IMR-90 (cell line): ENCODE data around the gene POLD4. TPM values are rescaled to one million over a fixed set of nuclear protein-coding genes. Genes with fewer than 3 reads are reported as not detected.

ENCODE experiments used
- ATAC-seq: fragments of 200-7000 bp; cut with Tn5 transposase; 2 replicates; pipeline ENCODE4 v1.9.1; 2020; ENCODE audit warnings: low read depth, mild to moderate bottlenecking, moderate library complexity
- BruUV-seq: library from RNA; stranded (reverse); fragments of 400-500 nt; replicated peaks from 2 replicates; lab custom pipeline; 2021; lab: Mats Ljungman, UMichigan
- CTCF ChIA-PET: fragments of 300-600 bp; formaldehyde crosslinking; extraction: SDS; loops from one replicate; lab custom pipeline; 2021; ENCODE audit warnings: antibody characterized with exemption; lab: Yijun Ruan, JAX
- POLR2A ChIA-PET: fragments of 300-600 bp; sonication (Branson Sonifier 250); formaldehyde crosslinking; loops from one replicate; lab custom pipeline; 2022; ENCODE audit warnings: antibody characterized with exemption; ENCODE audit not compliant: unreplicated experiment; lab: Charles Lee
- DNase-seq: peaks from one replicate; pipeline ENCODE4 v3.0.0; 2013
- H2AFZ ChIP-seq: replicated peaks from 2 replicates; pipeline ENCODE3; 2013; ENCODE audit warnings: low read length, mild to moderate bottlenecking; ENCODE audit not compliant: poor library complexity
- H2AK5ac ChIP-seq: 2 replicates; pipeline ENCODE4 v1.6.1; 2013; ENCODE audit warnings: low read depth, low read length, inconsistent platforms
- H2AK9ac ChIP-seq: replicated peaks from 2 replicates; pipeline ENCODE3; 2013; ENCODE audit warnings: mild to moderate bottlenecking, low read depth, low read length, moderate library complexity; ENCODE audit not compliant: poor library complexity
- H2BK120ac ChIP-seq: 2 replicates; pipeline ENCODE4 v1.6.1; 2013; ENCODE audit warnings: low read depth, low read length, inconsistent platforms
- H2BK15ac ChIP-seq: 3 replicates; pipeline ENCODE4 v1.6.1; 2013; ENCODE audit warnings: low read depth, low read length, inconsistent platforms
- H2BK20ac ChIP-seq: 2 replicates; pipeline ENCODE4 v1.6.1; 2013; ENCODE audit warnings: low read depth, mild to moderate bottlenecking, inconsistent platforms, low read length, moderate library complexity
- H2BK5ac ChIP-seq: 2 replicates; pipeline ENCODE4 v1.6.1; 2013; ENCODE audit warnings: mild to moderate bottlenecking, low read depth, low read length, inconsistent platforms; ENCODE audit not compliant: poor library complexity, severe bottlenecking
- H3K14ac ChIP-seq: replicated peaks from 2 replicates; pipeline ENCODE4 v1.6.1; 2013; ENCODE audit warnings: low read depth, low read length, inconsistent platforms
- H3K18ac ChIP-seq: 2 replicates; pipeline ENCODE4 v1.6.1; 2013; ENCODE audit warnings: low read depth, low read length, control low read depth
- H3K23ac ChIP-seq: 2 replicates; pipeline ENCODE4 v1.6.1; 2013; ENCODE audit warnings: low read depth, low read length, inconsistent platforms
- H3K27ac ChIP-seq: 2 replicates; pipeline ENCODE4 v1.5.1; 2013; ENCODE audit warnings: mild to moderate bottlenecking, control low read depth, low read length; ENCODE audit not compliant: insufficient read depth
- H3K27me3 ChIP-seq: 2 replicates; pipeline ENCODE4 v1.6.1; 2013; ENCODE audit warnings: low read length; ENCODE audit not compliant: control insufficient read depth, insufficient read depth
- H3K36me3 ChIP-seq: 2 replicates; pipeline ENCODE4 v1.6.1; 2013; ENCODE audit warnings: low read length, mixed read lengths; ENCODE audit not compliant: control insufficient read depth, insufficient read depth
- H3K4ac ChIP-seq: 2 replicates; pipeline ENCODE4 v1.6.1; 2013; ENCODE audit warnings: low read depth, low read length, inconsistent platforms
- H3K4me1 ChIP-seq: 2 replicates; pipeline ENCODE4 v1.6.1; 2013; ENCODE audit warnings: low read length, mixed read lengths; ENCODE audit not compliant: control insufficient read depth, insufficient read depth
- H3K4me2 ChIP-seq: 2 replicates; pipeline ENCODE4 v1.6.1; 2013; ENCODE audit warnings: low read depth, mild to moderate bottlenecking, control low read depth, low read length, moderate library complexity
- H3K4me3 ChIP-seq: 2 replicates; pipeline ENCODE4 v1.5.1; 2013; ENCODE audit warnings: low read depth, mild to moderate bottlenecking, control low read depth, low read length, moderate library complexity; ENCODE audit not compliant: insufficient read depth
- H3K56ac ChIP-seq: 2 replicates; pipeline ENCODE4 v1.6.1; 2013; ENCODE audit warnings: low read length, inconsistent platforms; ENCODE audit not compliant: insufficient read depth; ENCODE audit errors: extremely low read depth
- H3K79me1 ChIP-seq, 2 experiments: 2 replicates each; pipeline ENCODE4 v1.6.1; 2013; ENCODE audit warnings: low read length in 2 of 2, inconsistent platforms in 1 of 2, low read depth in 1 of 2
- H3K9ac ChIP-seq: 2 replicates; pipeline ENCODE4 v1.6.1; 2013; ENCODE audit warnings: low read depth, low read length, control low read depth
- H3K9me1 ChIP-seq: 2 replicates; pipeline ENCODE4 v1.6.1; 2013; ENCODE audit warnings: low read length, inconsistent platforms; ENCODE audit not compliant: insufficient read depth
- H3K9me3 ChIP-seq: 2 replicates; pipeline ENCODE4 v1.6.1; 2013; ENCODE audit warnings: low read length; ENCODE audit not compliant: control insufficient read depth, insufficient read depth
- H4K20me1 ChIP-seq: 2 replicates; pipeline ENCODE4 v1.6.1; 2013; ENCODE audit warnings: low read length, inconsistent platforms; ENCODE audit not compliant: insufficient read depth
- H4K5ac ChIP-seq: 2 replicates; pipeline ENCODE4 v1.6.1; 2013; ENCODE audit warnings: mild to moderate bottlenecking, low read depth, low read length, control low read depth
- H4K8ac ChIP-seq, 2 experiments: 2 replicates each; pipeline ENCODE4 v1.6.1; 2013; ENCODE audit warnings: low read depth in 2 of 2, low read length in 2 of 2, control low read depth in 1 of 2, inconsistent platforms in 1 of 2
- H4K91ac ChIP-seq: 2 replicates; pipeline ENCODE4 v1.6.1; 2013; ENCODE audit warnings: low read depth, low read length, inconsistent platforms; ENCODE audit not compliant: insufficient read depth
- CEBPB ChIP-seq: IDR thresholded peaks from 2 replicates; pipeline ENCODE4 v1.6.1; 2012; ENCODE audit warnings: low read depth, low read length, improper control_type of control experiment
- MAZ ChIP-seq: IDR thresholded peaks from 2 replicates; pipeline ENCODE4 v1.6.1; 2012; ENCODE audit warnings: low read depth, mild to moderate bottlenecking, low read length, improper control_type of control experiment, moderate library complexity, borderline replicate concordance
- WGBS, 2 experiments: methylation state at CpG; one replicate each; pipeline versions ENCODE4 v1.1.5 to v1.1.7; 2013; ENCODE audit warnings: missing lambda C conversion rate in 2 of 2; ENCODE audit not compliant: insufficient read length in 1 of 2; ENCODE audit errors: extremely low coverage in 2 of 2; 5-methylcytosine and 5-hydroxymethylcytosine counted together
- dilution Hi-C: fragments of 300-500 bp; cut with HindIII; formaldehyde crosslinking; loops from one replicate; pipeline ENCODE4 v1.14.3; 2018; ENCODE audit warnings: low sequenced_read_pairs; ENCODE audit not compliant: unreplicated experiment
- in situ Hi-C: fragments of 300-500 bp; cut with MboI; formaldehyde crosslinking; loops from 3 replicates; pipeline ENCODE4 v1.14.3; 2019; ENCODE audit warnings: low sequenced_read_pairs, inconsistent platforms, mixed read lengths
- intact Hi-C: fragments of 100-400 bp; cut with micrococcal nuclease; formaldehyde crosslinking; loops from 2 replicates; pipeline ENCODE4 v1.10.0; 2022
- polyA plus RNA-seq, 3 experiments: library from polyadenylated mRNA; depleted of rRNA; stranded (reverse); fragments of >200 nt; gene quantifications; 2 replicates each; pipeline ENCODE4 v1.2.3, GENCODE V29; 2012; ENCODE audit warnings: low replicate concordance in 1 of 3
- total RNA-seq: library from RNA; depleted of rRNA; stranded (reverse); fragments of >200 nt; gene quantifications from 2 replicates; pipeline ENCODE4 v1.2.3, GENCODE V29; 2012
- TF ChIP-seq, protein P1 (sequence below): fragments of 150-350 bp; IDR thresholded peaks from 2 replicates; pipeline ENCODE4 v1.6.1; 2017; ENCODE audit warnings: mild to moderate bottlenecking, antibody characterized with exemption, low read length, low read depth

POLD4 gene
- total and polyA plus RNA-seq, 2 of the 4 experiments (the other 2 are of a cell fraction), result 46.4 to 133 TPM

DNA sequence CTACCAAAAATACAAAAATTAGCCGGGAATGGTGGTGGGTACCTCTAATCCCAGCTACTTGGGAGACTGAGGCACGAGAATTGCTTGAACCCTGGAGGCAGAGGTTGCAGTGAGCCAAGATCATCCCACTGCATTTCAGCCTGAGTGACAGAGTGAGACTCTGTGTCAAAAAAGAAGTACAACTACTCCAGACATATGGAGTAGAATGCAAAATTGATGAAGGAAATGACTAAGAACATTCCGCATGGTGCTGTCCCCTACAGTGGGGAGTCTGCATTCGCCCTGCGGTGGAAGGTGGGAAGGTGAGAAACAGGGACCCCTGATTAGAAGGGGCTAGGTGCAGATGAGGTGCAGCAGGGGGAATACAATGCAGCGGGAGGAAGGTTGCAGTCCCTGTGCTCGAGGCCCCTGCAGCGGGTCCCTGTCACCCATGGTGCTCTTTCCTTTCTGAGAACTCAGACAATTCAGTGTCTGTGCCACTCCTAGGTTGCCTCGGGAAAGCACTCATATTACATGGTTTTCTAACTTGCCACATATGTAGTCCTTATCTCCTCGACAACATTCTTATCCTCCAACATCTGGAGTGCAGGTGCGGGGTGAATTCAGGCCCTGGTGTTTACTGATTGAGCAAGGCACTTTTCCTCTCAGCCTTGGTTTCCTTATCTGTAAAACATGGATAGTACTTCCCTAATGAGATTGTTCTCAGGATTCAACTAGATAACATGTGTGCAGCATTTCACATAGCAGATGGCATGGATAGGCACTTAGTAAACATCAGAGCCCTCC lies 5.2 kb downstream of the POLD4 start:
- H3K18ac ChIP-seq, result no peak overlapping the region
- BruUV-seq, result no TSS peak
- no peak overlapping the region for H3K4ac ChIP-seq
- no peaks in the 10 kb centered on the region for H3K27me3 ChIP-seq
- H2AFZ ChIP-seq, result no peak overlapping the region
- no peak overlapping the region for H3K4me2 ChIP-seq
- no peak overlapping the region for H4K8ac ChIP-seq
- no peak overlapping the region for H2BK5ac ChIP-seq
- in situ Hi-C loops, result no loop called here
- H4K5ac ChIP-seq, result no peak overlapping the region
- no peak overlapping the region for H2BK120ac ChIP-seq
- WGBS, 2 experiments, result 90% methylated on average over 3 of the region's 11 CpGs; no CpG with 5 or more reads in 1 of the 2 experiments
- POLR2A ChIA-PET, result interaction anchor here (0.6 kb wide), 1 partner anchor 21 kb away, joined by 3 read pairs; no protein-coding TSS in a partner anchor
- H3K9ac ChIP-seq, result no peak overlapping the region
- intact Hi-C loops, result loop anchor here (2.0 kb wide), 1 partner anchor 159 kb away; no protein-coding TSS in a partner anchor
- H3K27ac ChIP-seq, result no peak overlapping the region
- no peak overlapping the region for H3K4me3 ChIP-seq
- H3K23ac ChIP-seq, result no peak overlapping the region
- H2AK9ac ChIP-seq, result no peak overlapping the region
- H2AK5ac ChIP-seq, result no peak overlapping the region
- peaks cover 3% of the 10 kb centered on the region; the same call in 1 of the 2 replicates for H3K36me3 ChIP-seq
- ATAC-seq, result no peak
- no peaks in the 10 kb centered on the region for H3K9me3 ChIP-seq
- H3K14ac ChIP-seq, result no peak overlapping the region
- TF ChIP-seq, protein P1, sequence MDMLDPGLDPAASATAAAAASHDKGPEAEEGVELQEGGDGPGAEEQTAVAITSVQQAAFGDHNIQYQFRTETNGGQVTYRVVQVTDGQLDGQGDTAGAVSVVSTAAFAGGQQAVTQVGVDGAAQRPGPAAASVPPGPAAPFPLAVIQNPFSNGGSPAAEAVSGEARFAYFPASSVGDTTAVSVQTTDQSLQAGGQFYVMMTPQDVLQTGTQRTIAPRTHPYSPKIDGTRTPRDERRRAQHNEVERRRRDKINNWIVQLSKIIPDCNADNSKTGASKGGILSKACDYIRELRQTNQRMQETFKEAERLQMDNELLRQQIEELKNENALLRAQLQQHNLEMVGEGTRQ, result no peak
- TF ChIP-seq CEBPB (0 out of 2 replicates have a peak, but pooled peaks have one; percentile 17), MAZ (no peak)
- H2BK15ac ChIP-seq, result no peak overlapping the region
- no peak overlapping the region for H4K91ac ChIP-seq
- peaks cover 0 to 20% of the 10 kb centered on the region in 2 experiments; a peak in 2 of 4 replicates for H3K79me1 ChIP-seq
- peak; percentile 73 for DNase-seq
- no peak overlapping the region for H3K56ac ChIP-seq
- peaks cover 6% of the 10 kb centered on the region for H3K9me1 ChIP-seq
- dilution Hi-C loops, result no loop called here
- no peak overlapping the region for H2BK20ac ChIP-seq
- H3K4me1 ChIP-seq, result peaks cover 9% of the 10 kb centered on the region
- peaks cover 3% of the 10 kb centered on the region; the same call in 1 of the 2 replicates for H4K20me1 ChIP-seq
- CTCF ChIA-PET, result interaction anchor here (1.0 to 10.1 kb wide), 3 partner anchors 9 to 35 kb away, joined by 3 to 128 read pairs (median 6); no protein-coding TSS in a partner anchor
